ENCODE results near the gene RPL31. TPM values are rescaled to one million over a fixed set of nuclear protein-coding genes. Genes with fewer than 3 reads are reported as not detected.

Gene RPL31
- total and polyA plus RNA-seq, 2 donors (not counting 1 experiment from before 2014, with no cell fraction given): 1,767 to 2,170 TPM

- H3K79me2 ChIP-seq (ENCODE audit: control insufficient read depth, insufficient read depth, low read length): no peaks in the 10 kb centered on the region
- DNase-seq (no peak), ATAC-seq (ENCODE audit: low read depth) (no peak)
- 96% methylated on average over 8 of the region's 11 CpGs for WGBS (ENCODE audit: insufficient coverage)
- no peaks in the 10 kb centered on the region for H4K20me1 ChIP-seq (ENCODE audit: control insufficient read depth, insufficient read depth, low read length, poor library complexity, severe bottlenecking)
- H3K4me2 ChIP-seq (replicated peaks; ENCODE audit: low read depth, low read length, poor library complexity, severe bottlenecking): no peak overlapping the region
- H3K4me3 ChIP-seq (ENCODE audit: control extremely low read depth in 1 of 5, extremely low read depth in 1 of 5, insufficient read depth in 1 of 5, low read depth in 2 of 5, low read length in 4 of 5): no peak overlapping the region
- no peak overlapping the region for H2AFZ ChIP-seq (ENCODE audit: insufficient read depth, low read depth, low read length, poor library complexity, severe bottlenecking)
- Mint-ChIP-seq H3K4me1 (peaks cover 1% of the 10 kb centered on the region), H3K4me3 (no peak overlapping the region), H3K27me3 (peaks cover 13% of the 10 kb centered on the region), H3K9me3 (ENCODE audit: insufficient read depth) (no peaks in the 10 kb centered on the region), H3K27ac (no peak overlapping the region)
- H3K27me3 ChIP-seq (replicated peaks in 1 of 4; ENCODE audit: control extremely low read depth in 1 of 4, control insufficient read depth in 3 of 4, insufficient read depth in 4 of 4, low read length in 3 of 4): peaks cover 0 to 7% (median 4%) of the 10 kb centered on the region in 4 experiments
- no peaks in the 10 kb centered on the region for H3K36me3 ChIP-seq (replicated peaks in 1 of 2; ENCODE audit: control extremely low read depth in 1 of 2, control insufficient read depth in 1 of 2, extremely low read depth in 1 of 2, insufficient read depth in 2 of 2, low read length in 1 of 2)
- no peak overlapping the region for H3K27ac ChIP-seq (ENCODE audit: low read length in 2 of 2)
- no peak overlapping the region for H3K9ac ChIP-seq (ENCODE audit: low read length)
- POLR2A ChIA-PET: no interaction called here
- intact Hi-C loops (cut with micrococcal nuclease): no loop called here
- no peaks in the 10 kb centered on the region for H3K4me1 ChIP-seq (ENCODE audit: control insufficient read depth in 2 of 2, insufficient read depth in 2 of 2, low read length in 2 of 2)
- CTCF ChIA-PET: interaction anchor here (1.4 to 2.3 kb wide), 3 partner anchors 374 to 390 kb away, joined by 6 to 12 read pairs (median 7); no protein-coding TSS in a partner anchor
- no peaks in the 10 kb centered on the region for H3K9me3 ChIP-seq (ENCODE audit: control extremely low read depth in 1 of 3, control insufficient read depth in 2 of 3, insufficient read depth in 1 of 3, low read length in 2 of 3)
- TF ChIP-seq CTCF (IDR thresholded peaks at IDR 0.05) (no peak), EZH2 (IDR thresholded peaks at IDR 0.05; ENCODE audit: borderline replicate concordance, insufficient read depth, low read depth, low read length, poor library complexity, severe bottlenecking) (no peak)
Measured at GRCh38 chr2:100983684-100984310, 18.3 kb upstream of the RPL31 start.

GRCh38 chr2:100984892-100985307, 17.2 kb upstream of the RPL31 start:
- H3K9ac ChIP-seq (ENCODE audit: low read length): no peak overlapping the region
- Mint-ChIP-seq H3K27ac (no peak overlapping the region), H3K4me3 (no peak overlapping the region), H3K27me3 (peaks cover 13% of the 10 kb centered on the region), H3K4me1 (no peaks in the 10 kb centered on the region), H3K9me3 (ENCODE audit: insufficient read depth) (no peaks in the 10 kb centered on the region)
- intact Hi-C loops (cut with micrococcal nuclease): loop anchor here (1.0 kb wide), 3 partner anchors 255 to 390 kb away; no protein-coding TSS in a partner anchor
- no peak overlapping the region for H3K4me3 ChIP-seq (ENCODE audit: control extremely low read depth in 1 of 5, extremely low read depth in 1 of 5, insufficient read depth in 1 of 5, low read depth in 2 of 5, low read length in 4 of 5)
- no peak overlapping the region for H2AFZ ChIP-seq (ENCODE audit: insufficient read depth, low read depth, low read length, poor library complexity, severe bottlenecking)
- peak; percentile 81 for ATAC-seq (ENCODE audit: low read depth)
- ChIA-PET POLR2A (no interaction called here), CTCF (interaction anchor here (0.6 to 5.9 kb wide), 10 partner anchors 8 to 723 kb away, joined by 3 to 88 read pairs (median 6); no protein-coding TSS in a partner anchor)
- no peaks in the 10 kb centered on the region for H3K36me3 ChIP-seq (replicated peaks in 1 of 2; ENCODE audit: control extremely low read depth in 1 of 2, control insufficient read depth in 1 of 2, extremely low read depth in 1 of 2, insufficient read depth in 2 of 2, low read length in 1 of 2)
- H3K79me2 ChIP-seq (ENCODE audit: control insufficient read depth, insufficient read depth, low read length): no peaks in the 10 kb centered on the region
- no peaks in the 10 kb centered on the region for H3K4me1 ChIP-seq (ENCODE audit: control insufficient read depth in 2 of 2, insufficient read depth in 2 of 2, low read length in 2 of 2)
- 35% methylated on average over 6 of the region's 7 CpGs for WGBS (ENCODE audit: insufficient coverage)
- H3K4me2 ChIP-seq (replicated peaks; ENCODE audit: low read depth, low read length, poor library complexity, severe bottlenecking): no peak overlapping the region
- no peaks in the 10 kb centered on the region for H4K20me1 ChIP-seq (ENCODE audit: control insufficient read depth, insufficient read depth, low read length, poor library complexity, severe bottlenecking)
- peak; percentile 83 for DNase-seq
- TF ChIP-seq EZH2 (IDR thresholded peaks at IDR 0.05; ENCODE audit: borderline replicate concordance, insufficient read depth, low read depth, low read length, poor library complexity, severe bottlenecking): no peak
- peak; percentile 93 for TF ChIP-seq CTCF (IDR thresholded peaks at IDR 0.05)
- H3K27ac ChIP-seq (ENCODE audit: low read length in 2 of 2): no peak overlapping the region
- H3K9me3 ChIP-seq (ENCODE audit: control extremely low read depth in 1 of 3, control insufficient read depth in 2 of 3, insufficient read depth in 1 of 3, low read length in 2 of 3): no peaks in the 10 kb centered on the region
- H3K27me3 ChIP-seq (replicated peaks in 1 of 4; ENCODE audit: control extremely low read depth in 1 of 4, control insufficient read depth in 3 of 4, insufficient read depth in 4 of 4, low read length in 3 of 4): peaks cover 0 to 4% (median 3%) of the 10 kb centered on the region in 4 experiments
